ENCODE results near the gene MDGA2. TPM values are rescaled to one million over a fixed set of nuclear protein-coding genes. Genes with fewer than 3 reads are reported as not detected.

MDGA2 gene
- total and polyA plus RNA-seq, 2 of the 4 experiments (the other 2 are of a cell fraction), result 0.02 TPM; not detected in 1

DNA sequence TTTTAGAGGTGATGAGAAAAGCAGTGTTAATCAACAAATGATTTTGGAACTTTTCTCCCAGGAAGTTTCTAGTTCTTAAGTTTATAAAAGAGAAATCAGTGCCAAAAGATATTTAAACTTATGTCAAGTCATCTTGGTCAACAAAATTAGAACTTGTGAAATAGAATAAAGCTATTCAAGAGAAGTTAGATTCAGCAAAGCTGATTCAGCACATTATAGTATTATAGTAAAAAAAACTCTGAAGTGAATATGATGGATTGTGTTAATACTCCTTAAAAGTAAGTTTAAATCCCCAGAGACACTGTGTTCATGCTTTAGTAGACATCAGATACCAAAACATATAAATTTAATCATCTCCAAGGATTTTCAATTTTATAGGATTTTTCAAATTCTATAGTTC, 813.7 kb downstream of the MDGA2 start:
- dilution Hi-C loops (cut with HindIII; ENCODE audit: low sequenced_read_pairs, unreplicated experiment), result no loop called here

More for the DNA sequence above, 813.7 kb downstream of the MDGA2 start:
- H3K9me1 ChIP-seq (ENCODE audit: insufficient read depth, low read length), result no peaks in the 10 kb centered on the region
- intact Hi-C loops (cut with micrococcal nuclease) (no loop called here), in situ Hi-C loops (cut with MboI; ENCODE audit: low sequenced_read_pairs) (no loop called here)
- no peaks in the 10 kb centered on the region for H3K36me3 ChIP-seq (ENCODE audit: control insufficient read depth, insufficient read depth, low read length)
- no peak overlapping the region for H3K27ac ChIP-seq (ENCODE audit: insufficient read depth, low read length)
- no peak overlapping the region for H4K5ac ChIP-seq (ENCODE audit: low read depth, low read length)
- no peak overlapping the region for H4K8ac ChIP-seq (ENCODE audit: low read depth in 2 of 2, low read length in 2 of 2)
- CTCF ChIA-PET, result no interaction called here
- no peak for DNase-seq
- no peak overlapping the region for H3K56ac ChIP-seq (ENCODE audit: extremely low read depth, insufficient read depth, low read length)
- no TSS peak for BruUV-seq (replicated peaks)
- no peak overlapping the region for H2BK15ac ChIP-seq (ENCODE audit: low read depth, low read length)
- H4K20me1 ChIP-seq (ENCODE audit: insufficient read depth, low read length), result no peaks in the 10 kb centered on the region
- H2BK120ac ChIP-seq (ENCODE audit: low read depth, low read length), result no peak overlapping the region
- ATAC-seq (ENCODE audit: low read depth), result no peak
- no peak overlapping the region for H3K14ac ChIP-seq (replicated peaks; ENCODE audit: low read depth, low read length)
- no peak overlapping the region for H2BK5ac ChIP-seq (ENCODE audit: low read depth, low read length, poor library complexity, severe bottlenecking)
- H4K91ac ChIP-seq (ENCODE audit: insufficient read depth, low read depth, low read length), result no peak overlapping the region
- H3K4me1 ChIP-seq (ENCODE audit: control insufficient read depth, insufficient read depth, low read length), result no peaks in the 10 kb centered on the region
- no peaks in the 10 kb centered on the region for H3K27me3 ChIP-seq (ENCODE audit: control insufficient read depth, insufficient read depth, low read length)
- no peak for TF ChIP-seq CHD1 (IDR thresholded peaks at IDR 0.05; ENCODE audit: low read depth, low read length)
- TF ChIP-seq MAFK (IDR thresholded peaks at IDR 0.05; ENCODE audit: low read depth, low read length), result peak; percentile 71
- no peak for TF ChIP-seq MXI1 (IDR thresholded peaks at IDR 0.05; ENCODE audit: borderline replicate concordance, low read depth, low read length)
- TF ChIP-seq BHLHE40 (IDR thresholded peaks at IDR 0.05; ENCODE audit: low read depth, low read length), result no peak
- no peak for TF ChIP-seq MAZ (IDR thresholded peaks at IDR 0.05; ENCODE audit: borderline replicate concordance, low read depth, low read length)
- H3K9ac ChIP-seq (ENCODE audit: low read depth, low read length), result no peak overlapping the region
- H2BK20ac ChIP-seq (ENCODE audit: low read depth, low read length), result no peak overlapping the region
- H2AK9ac ChIP-seq (replicated peaks; ENCODE audit: low read depth, low read length, poor library complexity), result no peak overlapping the region
- no peak overlapping the region for H3K4me2 ChIP-seq (ENCODE audit: low read depth, low read length)
- no peak overlapping the region for H3K4ac ChIP-seq (ENCODE audit: low read depth, low read length)
- H2AFZ ChIP-seq (replicated peaks; ENCODE audit: low read length, poor library complexity), result no peak overlapping the region
- H3K79me1 ChIP-seq (ENCODE audit: low read depth in 1 of 2, low read length in 2 of 2), result no peaks in the 10 kb centered on the region
- no peak overlapping the region for H2AK5ac ChIP-seq (ENCODE audit: low read depth, low read length)
- POLR2A ChIA-PET (ENCODE audit: unreplicated experiment), result no interaction called here
- no peak overlapping the region for H3K23ac ChIP-seq (ENCODE audit: low read depth, low read length)
- no peaks in the 10 kb centered on the region for H3K9me3 ChIP-seq (ENCODE audit: control insufficient read depth, insufficient read depth, low read length)
- H3K18ac ChIP-seq (ENCODE audit: low read depth, low read length), result no peak overlapping the region
- H3K4me3 ChIP-seq (ENCODE audit: insufficient read depth, low read depth, low read length), result no peak overlapping the region

Data from IMR-90 (cell line).